ENCODE measurements around the gene SPATA4. TPM values are rescaled to one million over a fixed set of nuclear protein-coding genes. Genes with fewer than 3 reads are reported as not detected.

SPATA4 gene
- total RNA-seq, result 0.28 TPM in 2 replicates

DNA sequence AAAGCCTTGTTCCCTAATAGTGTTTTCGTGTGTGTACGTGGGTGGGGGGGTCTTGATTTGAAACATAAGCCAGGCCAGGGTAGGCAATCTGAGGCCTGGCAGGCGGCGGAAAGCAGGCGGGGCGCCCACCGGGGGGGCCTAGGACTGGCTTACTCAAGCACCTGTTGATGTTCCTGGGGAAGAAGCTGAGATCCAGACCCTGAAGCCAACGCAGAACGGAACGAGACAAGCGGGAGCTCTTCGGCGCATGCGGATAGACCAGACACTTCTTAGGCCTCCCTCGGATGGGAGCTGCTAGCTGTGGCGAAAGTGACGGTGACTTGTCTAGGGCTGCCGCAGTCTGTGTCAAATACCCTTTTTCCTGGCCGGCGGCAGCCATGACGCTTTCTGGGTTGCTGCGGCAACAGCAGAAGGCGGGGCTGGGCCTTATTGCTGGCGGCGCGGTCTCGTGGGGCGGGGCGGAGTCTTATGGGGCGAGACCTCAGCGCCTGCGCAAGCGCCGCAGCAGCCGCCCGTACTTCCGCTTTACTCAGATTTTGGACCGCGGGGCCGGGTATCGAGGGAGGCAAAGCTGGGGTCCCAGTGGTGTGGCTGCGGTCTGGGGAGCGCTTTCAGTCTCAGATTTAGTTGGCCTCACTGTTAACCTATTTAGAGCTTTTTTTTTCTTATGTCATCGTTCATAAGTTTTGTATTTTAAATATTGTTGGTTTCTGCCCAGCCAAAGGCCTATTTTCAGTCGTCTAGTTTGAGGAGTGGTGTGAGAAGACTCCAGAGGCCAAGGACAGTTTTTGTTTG, at the start of gene SPATA4:
SPATA4 (minus strand) TSS at position 402 of the 795 bp plus-strand sequence; CDS start at position 379, 23 bp downstream.

Other genes with a start within 250 kb of the SPATA4 start
- gene WDR17, start 129.7 kb downstream of the SPATA4 start, total RNA-seq, result 1.5 and 1.6 TPM in 2 replicates
- 2.4 and 6.4 TPM in 2 replicates for gene ASB5, start 73.6 kb upstream of the SPATA4 start, total RNA-seq
- 105 and 118 TPM in 2 replicates for gene SPCS3, start 124.4 kb upstream of the SPATA4 start, total RNA-seq

Data from smooth muscle cell of bladder (primary cell).